GM19468 (cell line): ENCODE results near the gene PRR23E.

Source experiments
- ATAC-seq: cut with Tn5 transposase; IDR thresholded peaks from one replicate; pipeline ENCODE4 v1.9.1; 2021; ENCODE audit warnings: mild to moderate bottlenecking, moderate library complexity, moderate number of reproducible peaks; ENCODE audit not compliant: unreplicated experiment; ENCODE audit errors: extremely low read depth

Gene PRR23E

GRCh38 chr3:127221037-127221436 lies 28.1 kb downstream of the PRR23E start:
- no peak for ATAC-seq

- no peak for ATAC-seq
These were observed 28.6 kb downstream of the PRR23E start for GRCh38 chr3:127221446-127222035.

GRCh38 chr3:127222163-127222562 lies 29.2 kb downstream of the PRR23E start:
- ATAC-seq, result no peak

GRCh38 chr3:127222664-127223063 lies 29.7 kb downstream of the PRR23E start:
- no peak for ATAC-seq

- no peak for ATAC-seq
These were observed 31.2 kb downstream of the PRR23E start for GRCh38 chr3:127224118-127224517.

- ATAC-seq, result no peak
These were observed 33.5 kb downstream of the PRR23E start for GRCh38 chr3:127226457-127226856.

GRCh38 chr3:127226946-127227842 lies 34.3 kb downstream of the PRR23E start:
- no peak for ATAC-seq

- ATAC-seq, result no peak
These were observed 35.9 kb downstream of the PRR23E start for GRCh38 chr3:127228866-127229265.

GRCh38 chr3:127233371-127233770 lies 40.4 kb downstream of the PRR23E start:
- no peak for ATAC-seq

GRCh38 chr3:127234778-127235177 lies 41.8 kb downstream of the PRR23E start:
- ATAC-seq, result no peak

GRCh38 chr3:127235706-127236105 lies 42.8 kb downstream of the PRR23E start:
- ATAC-seq, result no peak

- no peak for ATAC-seq
These were observed 44.9 kb downstream of the PRR23E start for GRCh38 chr3:127237835-127238234.

GRCh38 chr3:127238602-127239001 lies 45.7 kb downstream of the PRR23E start:
- no peak for ATAC-seq

- ATAC-seq, result no peak
These were observed 54.4 kb downstream of the PRR23E start for GRCh38 chr3:127247292-127247691.
